Esophagus squamous epithelium (tissue), 5 donors: ENCODE results near the gene SIL1. TPM values are rescaled to one million over a fixed set of nuclear protein-coding genes. Genes with fewer than 3 reads are reported as not detected.

Experiments
- DNase-seq: peaks from one replicate; lab custom pipeline; 2025; lab: John Stamatoyannopoulos, UW
- H3K27ac ChIP-seq, 4 donors: fragments of 200-600 bp; sonication (generic); one replicate each; pipeline ENCODE4 v1.5.1; 2016 to 2019; ENCODE audit warnings: mild to moderate bottlenecking in 1 of 4
- H3K27me3 ChIP-seq, 4 donors: fragments of 200-600 bp; sonication (generic); 1 replicate in 3 of 4; 2 replicates in 1 of 4; pipeline versions ENCODE4 v1.5.1 to v1.6.0; 2017 to 2021; ENCODE audit warnings: antibody characterized with exemption in 1 of 4
- H3K36me3 ChIP-seq, 3 donors: fragments of 200-600 bp; sonication (generic); one replicate each; pipeline ENCODE4 v1.5.1; 2016 to 2019
- H3K4me1 ChIP-seq, 3 donors: fragments of 200-600 bp; sonication (generic); one replicate each; pipeline ENCODE4 v1.5.1; 2017 to 2019
- H3K4me3 ChIP-seq, 4 donors: fragments of 200-600 bp; sonication (generic); 1 replicate in 3 of 4; 2 replicates in 1 of 4; pipeline ENCODE4 v1.5.1; 2016 to 2019; ENCODE audit warnings: mild to moderate bottlenecking in 2 of 4, moderate library complexity in 1 of 4
- H3K9me3 ChIP-seq, 3 donors: fragments of 200-600 bp; sonication (generic); one replicate each; pipeline ENCODE4 v1.5.1; 2016 to 2019
- CTCF ChIP-seq, 6 experiments: fragments of 450-650 bp in 4 of 6; fragments of 200-600 bp in 2 of 6; sonication (generic) in 2 of 6; IDR thresholded peaks; one replicate each; pipeline ENCODE4 v1.5.1; 2016 to 2019; ENCODE audit warnings: antibody characterized with exemption in 6 of 6, mild to moderate bottlenecking in 4 of 6, moderate library complexity in 4 of 6
- POLR2A ChIP-seq, 4 donors: fragments of 450-650 bp; IDR thresholded peaks; one replicate each; pipeline ENCODE4 v1.6.1; 2017; ENCODE audit warnings: antibody characterized with exemption in 4 of 4, mild to moderate bottlenecking in 4 of 4, moderate library complexity in 3 of 4
- WGBS, 2 donors: methylation state at CpG; one replicate each; pipeline ENCODE4 v1.1.5; 2018; 5-methylcytosine and 5-hydroxymethylcytosine counted together
- intact Hi-C: fragments of 100-400 bp; cut with DNase I; formaldehyde crosslinking; loops from one replicate; pipeline ENCODE4 v1.15.0; 2022
- total RNA-seq, 4 donors: library from RNA; depleted of rRNA; stranded (reverse); fragments of >200 nt; gene quantifications; one replicate each; pipeline ENCODE4 v1.1.0, GENCODE V29; 2016
- donor health status: DM: yes; HTN: yes; CAD: no.

The SIL1 gene
- total RNA-seq, 4 donors from 2014 or later: 18.0 to 34.6 (median 18.3) TPM

- intact Hi-C loops: no loop called here
Measured at GRCh38 chr5:139212906-139213305, 14.7 kb upstream of the SIL1 start.

GRCh38 chr5:139212486-139212885 is 14.3 kb upstream of the SIL1 start:
- Histone ChIP-seq H3K4me3 (no peak overlapping the region), H3K36me3 (no peaks in the 10 kb centered on the region), H3K27ac (no peak overlapping the region), H3K4me1 (peaks cover 0 to 20% (median 0%) of the 10 kb centered on the region in 3 donors), H3K9me3 (no peaks in the 10 kb centered on the region), H3K27me3 (no peaks in the 10 kb centered on the region)
- no peak for DNase-seq
- WGBS, 2 donors: 51 to 53% methylated on average over 3 of the region's 3 CpGs
- intact Hi-C loops: no loop called here
- no peak for TF ChIP-seq POLR2A (IDR thresholded peaks at IDR 0.05)
- no peak for TF ChIP-seq CTCF (IDR thresholded peaks at IDR 0.05)

More at GRCh38 chr5:139212906-139213305, 14.7 kb upstream of the SIL1 start:
- TF ChIP-seq POLR2A (IDR thresholded peaks at IDR 0.05) (no peak), CTCF (IDR thresholded peaks at IDR 0.05) (no peak)
- Histone ChIP-seq H3K4me1 (peaks cover 0 to 20% (median 0%) of the 10 kb centered on the region in 3 donors), H3K27ac (no peak overlapping the region), H3K27me3 (no peaks in the 10 kb centered on the region), H3K4me3 (no peak overlapping the region), H3K36me3 (no peaks in the 10 kb centered on the region), H3K9me3 (no peaks in the 10 kb centered on the region)
- no peak for DNase-seq
- WGBS, 2 donors: 58 to 61% methylated on average over 2 of the region's 2 CpGs

- H3K9me3 ChIP-seq: no peaks in the 10 kb centered on the region
- intact Hi-C loops: no loop called here
- TF ChIP-seq POLR2A (IDR thresholded peaks at IDR 0.05) (no peak), CTCF (IDR thresholded peaks at IDR 0.05) (no peak)
- H3K36me3 ChIP-seq: no peaks in the 10 kb centered on the region
- H3K27ac ChIP-seq: no peak overlapping the region
- H3K27me3 ChIP-seq: no peaks in the 10 kb centered on the region
- 63 to 70% methylated on average over 4 of the region's 4 CpGs for WGBS, 2 donors
- no peak for DNase-seq
- H3K4me3 ChIP-seq: no peak overlapping the region
- H3K4me1 ChIP-seq: peaks cover 0 to 20% (median 0%) of the 10 kb centered on the region in 3 donors
Measured at GRCh38 chr5:139210585-139210984, 12.4 kb upstream of the SIL1 start.

GRCh38 chr5:139207297-139208000 is 9.3 kb upstream of the SIL1 start:
- H3K9me3 ChIP-seq: no peaks in the 10 kb centered on the region
- 74 to 93% methylated on average over 3 of the region's 3 CpGs for WGBS, 2 donors
- no peak for DNase-seq
- H3K27me3 ChIP-seq: no peaks in the 10 kb centered on the region
- intact Hi-C loops: no loop called here
- no peak for TF ChIP-seq CTCF (IDR thresholded peaks at IDR 0.05)
- H3K4me3 ChIP-seq: no peak overlapping the region
- no peaks in the 10 kb centered on the region for H3K36me3 ChIP-seq
- H3K27ac ChIP-seq: no peak overlapping the region
- H3K4me1 ChIP-seq: peaks cover 0 to 12% (median 0%) of the 10 kb centered on the region in 3 donors

- no peak for DNase-seq
- intact Hi-C loops: no loop called here
- no peak for TF ChIP-seq CTCF (IDR thresholded peaks at IDR 0.05)
- TF ChIP-seq POLR2A (IDR thresholded peaks at IDR 0.05): no peak
- Histone ChIP-seq H3K27me3 (no peaks in the 10 kb centered on the region), H3K27ac (no peak overlapping the region), H3K4me3 (no peak overlapping the region), H3K4me1 (peaks cover 0 to 5% (median 0%) of the 10 kb centered on the region in 3 donors), H3K36me3 (no peaks in the 10 kb centered on the region), H3K9me3 (no peaks in the 10 kb centered on the region)
- WGBS, 2 donors: 89 to 100% methylated on average over 2 of the region's 2 CpGs
Measured at GRCh38 chr5:139205586-139205985, 7.4 kb upstream of the SIL1 start.
